ENCODE data around the gene TREX2. TPM values are rescaled to one million over a fixed set of nuclear protein-coding genes. Genes with fewer than 3 reads are reported as not detected.

Gene TREX2
- total RNA-seq, 1 experiment from 2014 or later: 1.1 TPM

GRCh38 chrX:153446950-153447580, 1.2 kb upstream of the TREX2 start:
- Histone ChIP-seq H3K23me2 (ENCODE audit: insufficient read length, low read depth, low read length, poor library complexity, severe bottlenecking) (no peaks in the 10 kb centered on the region), H3K4me2 (ENCODE audit: insufficient read depth, insufficient read length, low read length) (no peak overlapping the region), H4K20me1 (ENCODE audit: control insufficient read depth, insufficient read depth, insufficient read length) (no peaks in the 10 kb centered on the region), H4K5ac (ENCODE audit: insufficient read length, low read depth, low read length) (no peak overlapping the region), H3K9ac (ENCODE audit: extremely low read depth, insufficient read length, low read length) (no peak overlapping the region), H3K18ac (ENCODE audit: insufficient read length, low read depth, low read length) (no peak overlapping the region), H3K79me1 (ENCODE audit: insufficient read depth, low read depth, low read length, poor library complexity, severe bottlenecking) (no peaks in the 10 kb centered on the region), H2AK5ac (ENCODE audit: insufficient read length, low read length) (no peak overlapping the region), H4K91ac (ENCODE audit: insufficient read length, low read depth, low read length) (no peak overlapping the region), H2BK15ac (ENCODE audit: low read depth, low read length) (no peak overlapping the region), H2BK20ac (ENCODE audit: low read depth, low read length, poor library complexity, severe bottlenecking) (no peak overlapping the region), H2BK12ac (ENCODE audit: insufficient read length, low read depth, low read length) (no peak overlapping the region), H3K14ac (ENCODE audit: insufficient read depth, low read length) (no peak overlapping the region), H3T11ph (ENCODE audit: low read length) (no peak overlapping the region), H3K4me1 (ENCODE audit: insufficient read depth, low read length) (no peaks in the 10 kb centered on the region), H3K79me2 (ENCODE audit: insufficient read depth, low read length) (no peaks in the 10 kb centered on the region), H2BK5ac (ENCODE audit: insufficient read length, low read length) (no peak overlapping the region), H4K8ac (replicated peaks; ENCODE audit: insufficient read length, low read depth, low read length) (no peak overlapping the region), H2AFZ (ENCODE audit: low read length) (no peak overlapping the region), H3K27me3 (ENCODE audit: insufficient read depth, low read length) (no peaks in the 10 kb centered on the region), H3K27ac (ENCODE audit: insufficient read length, low read depth, low read length) (no peak overlapping the region), H3K56ac (ENCODE audit: insufficient read length, low read depth, low read length) (no peak overlapping the region), H3K4ac (ENCODE audit: low read depth, low read length) (no peak overlapping the region), H3K23ac (ENCODE audit: insufficient read length, low read depth, low read length) (no peak overlapping the region), H3K9me3 (ENCODE audit: control insufficient read depth, low read depth, low read length) (peaks cover 22% of the 10 kb centered on the region), H2BK120ac (ENCODE audit: low read depth, low read length, poor library complexity, severe bottlenecking) (no peak overlapping the region)
- WGBS (ENCODE audit: extremely low coverage, insufficient read length, low lambda C conversion rate): no CpG with 5 or more reads among the region's 17 CpGs
- H3K4me1 Mint-ChIP-seq: no peaks in the 10 kb centered on the region
- no peak for TF ChIP-seq CTCF (conservative IDR thresholded peaks at IDR 0.05)
- peaks cover 10 to 18% (median 18%) of the 10 kb centered on the region in 3 experiments; a peak in 5 of 7 replicates for H3K36me3 Mint-ChIP-seq (ENCODE audit: insufficient read depth in 1 of 3, low read depth in 3 of 3)
- H3K27me3 Mint-ChIP-seq (ENCODE audit: low read depth): peaks cover 1% of the 10 kb centered on the region; the same call in 1 of the 2 replicates
- H3K4me3 Mint-ChIP-seq: no peak overlapping the region
- peaks cover 49 to 66% of the 10 kb centered on the region in 2 experiments for H3K9me3 Mint-ChIP-seq
- no peak for DNase-seq
- no peak overlapping the region for H3K27ac Mint-ChIP-seq

Measured in H9 (cell line).